ENCODE measurements around the gene CNTNAP1. TPM values are rescaled to one million over a fixed set of nuclear protein-coding genes. Genes with fewer than 3 reads are reported as not detected.

The CNTNAP1 gene
- total RNA-seq, 1 donor from 2014 or later, result 2.3 TPM

GRCh38 chr17:42686520-42687128 is 4.3 kb downstream of the CNTNAP1 start:
- H3K4me1 Mint-ChIP-seq (ENCODE audit: low read depth), result peaks cover 6% of the 10 kb centered on the region
- H3K4me3 Mint-ChIP-seq (ENCODE audit: low read depth), result no peak overlapping the region
- H3K27ac Mint-ChIP-seq, result no peak overlapping the region
- H3K27me3 Mint-ChIP-seq, result peaks cover 41% of the 10 kb centered on the region
- peaks cover 4% of the 10 kb centered on the region for H3K36me3 Mint-ChIP-seq (ENCODE audit: insufficient read depth)
- no peaks in the 10 kb centered on the region for H3K9me3 Mint-ChIP-seq (ENCODE audit: low read depth)
- no peak for DNase-seq (ENCODE audit: low spot score, unreplicated experiment)
- no peak for TF ChIP-seq CTCF (IDR thresholded peaks at IDR 0.05; ENCODE audit: unreplicated experiment)

GRCh38 chr17:42687707-42688320 is 5.5 kb downstream of the CNTNAP1 start:
- DNase-seq (ENCODE audit: low spot score, unreplicated experiment), result no peak
- no peak overlapping the region for H3K27ac Mint-ChIP-seq

GRCh38 chr17:42690596-42690995 is 8.3 kb downstream of the CNTNAP1 start:
- peaks cover 2% of the 10 kb centered on the region for H3K36me3 Mint-ChIP-seq (ENCODE audit: insufficient read depth)
- no peaks in the 10 kb centered on the region for H3K4me1 Mint-ChIP-seq (ENCODE audit: low read depth)
- no peaks in the 10 kb centered on the region for H3K9me3 Mint-ChIP-seq (ENCODE audit: low read depth)
- no peak overlapping the region for H3K4me3 Mint-ChIP-seq (ENCODE audit: low read depth)
- no peak overlapping the region for H3K27ac Mint-ChIP-seq
- H3K27me3 Mint-ChIP-seq, result peaks cover 4% of the 10 kb centered on the region
- TF ChIP-seq CTCF (IDR thresholded peaks at IDR 0.05; ENCODE audit: unreplicated experiment), result no peak
- no peak for DNase-seq (ENCODE audit: low spot score, unreplicated experiment)

More at GRCh38 chr17:42687707-42688320, 5.5 kb downstream of the CNTNAP1 start:
- Mint-ChIP-seq H3K4me1 (ENCODE audit: low read depth) (peaks cover 4% of the 10 kb centered on the region), H3K27me3 (peaks cover 29% of the 10 kb centered on the region), H3K9me3 (ENCODE audit: low read depth) (no peaks in the 10 kb centered on the region), H3K4me3 (ENCODE audit: low read depth) (no peak overlapping the region), H3K36me3 (ENCODE audit: insufficient read depth) (peaks cover 4% of the 10 kb centered on the region)
- TF ChIP-seq CTCF (IDR thresholded peaks at IDR 0.05; ENCODE audit: unreplicated experiment), result no peak

GRCh38 chr17:42691021-42691545 is 8.8 kb downstream of the CNTNAP1 start:
- DNase-seq (ENCODE audit: low spot score, unreplicated experiment), result no peak
- Mint-ChIP-seq H3K9me3 (ENCODE audit: low read depth) (no peaks in the 10 kb centered on the region), H3K4me3 (ENCODE audit: low read depth) (no peak overlapping the region), H3K36me3 (ENCODE audit: insufficient read depth) (peaks cover 5% of the 10 kb centered on the region), H3K27me3 (no peaks in the 10 kb centered on the region), H3K27ac (no peak overlapping the region), H3K4me1 (ENCODE audit: low read depth) (no peaks in the 10 kb centered on the region)
- TF ChIP-seq CTCF (IDR thresholded peaks at IDR 0.05; ENCODE audit: unreplicated experiment), result no peak

GRCh38 chr17:42692489-42692888 is 10.2 kb downstream of the CNTNAP1 start:
- Mint-ChIP-seq H3K27ac (no peak overlapping the region), H3K9me3 (ENCODE audit: low read depth) (no peaks in the 10 kb centered on the region)
- no peak for TF ChIP-seq CTCF (IDR thresholded peaks at IDR 0.05; ENCODE audit: unreplicated experiment)

More at GRCh38 chr17:42692489-42692888, 10.2 kb downstream of the CNTNAP1 start:
- H3K4me1 Mint-ChIP-seq (ENCODE audit: low read depth), result no peaks in the 10 kb centered on the region
- no peak for DNase-seq (ENCODE audit: low spot score, unreplicated experiment)
- peaks cover 3% of the 10 kb centered on the region for H3K36me3 Mint-ChIP-seq (ENCODE audit: insufficient read depth)
- no peaks in the 10 kb centered on the region for H3K27me3 Mint-ChIP-seq
- no peak overlapping the region for H3K4me3 Mint-ChIP-seq (ENCODE audit: low read depth)

Data from progenitor cell of endocrine pancreas (in vitro differentiated cells).